WTC11 (cell line): ENCODE measurements around the gene DYNC1I1. TPM values are rescaled to one million over a fixed set of nuclear protein-coding genes. Genes with fewer than 3 reads are reported as not detected.

Experiments used
- ATAC-seq: fragments of 200-7000 bp; cut with Tn5 transposase; 2 replicates; pipeline ENCODE4 v1.10.0; 2021; ENCODE audit warnings: mild to moderate bottlenecking, moderate library complexity
- CTCF ChIA-PET: fragments of 300-600 bp; sonication (Branson Sonifier 250); formaldehyde crosslinking; loops from one replicate; lab custom pipeline; 2021; ENCODE audit warnings: antibody characterized with exemption; lab: Charles Lee
- POLR2A ChIA-PET: fragments of 350-600 bp; sonication (Branson Sonifier 250); formaldehyde crosslinking; loops from one replicate; lab custom pipeline; 2021; ENCODE audit warnings: antibody characterized with exemption; lab: Charles Lee
- DNase-seq: peaks from one replicate; pipeline ENCODE4 v3.0.0; 2021; ENCODE audit warnings: low spot score
- H3K27ac Mint-ChIP-seq: 2 replicates; pipeline ENCODE4 v1.8.0; 2021; ENCODE audit warnings: mixed read lengths
- H3K27me3 Mint-ChIP-seq: 2 replicates; pipeline ENCODE4 v1.8.0; 2021; ENCODE audit warnings: low read depth, mild to moderate bottlenecking, moderate library complexity, mixed read lengths
- H3K36me3 Mint-ChIP-seq: 2 replicates; pipeline ENCODE4 v1.8.0; 2021; ENCODE audit warnings: mixed read lengths
- H3K4me1 Mint-ChIP-seq: 2 replicates; pipeline ENCODE4 v1.8.0; 2022; ENCODE audit warnings: mixed read lengths
- H3K4me3 Mint-ChIP-seq: 2 replicates; pipeline ENCODE4 v1.8.0; 2021; ENCODE audit warnings: mild to moderate bottlenecking, moderate library complexity, mixed read lengths
- H3K9me3 Mint-ChIP-seq: 2 replicates; pipeline ENCODE4 v1.8.0; 2021; ENCODE audit warnings: mixed read lengths
- CBFB ChIP-seq: sonication (generic); formaldehyde crosslinking; IDR thresholded peaks from 2 replicates; pipeline ENCODE4 v1.8.1; 2022; ENCODE audit warnings: mild to moderate bottlenecking, low read depth, missing genetic modification reagents
- CREM ChIP-seq: sonication (generic); formaldehyde crosslinking; IDR thresholded peaks from 2 replicates; pipeline ENCODE4 v1.8.1; 2022; ENCODE audit warnings: mild to moderate bottlenecking, missing genetic modification reagents, moderate library complexity
- NFYB ChIP-seq: sonication (generic); formaldehyde crosslinking; conservative IDR thresholded peaks from 2 replicates; pipeline ENCODE4 v1.8.0; 2022; ENCODE audit warnings: low read depth, missing genetic modification reagents
- NR1H2 ChIP-seq: sonication (generic); formaldehyde crosslinking; IDR thresholded peaks from 2 replicates; pipeline ENCODE4 v1.9.0; 2021; ENCODE audit warnings: mild to moderate bottlenecking, moderate library complexity, missing genetic modification reagents
- RORB ChIP-seq: fragments of 250-450 bp; sonication (Bioruptor Pico); IDR thresholded peaks from 2 replicates; pipeline ENCODE4 v1.9.0; 2021; ENCODE audit warnings: mild to moderate bottlenecking
- SP1 ChIP-seq: sonication (generic); formaldehyde crosslinking; conservative IDR thresholded peaks from 2 replicates; pipeline ENCODE4 v1.8.1; 2022; ENCODE audit warnings: missing genetic modification reagents
- TCF7 ChIP-seq: sonication (generic); formaldehyde crosslinking; IDR thresholded peaks from 2 replicates; pipeline ENCODE4 v1.8.0; 2022; ENCODE audit warnings: mild to moderate bottlenecking, low read depth, missing genetic modification reagents, moderate library complexity
- TEAD1 ChIP-seq: sonication (generic); formaldehyde crosslinking; IDR thresholded peaks from 2 replicates; pipeline ENCODE4 v1.8.0; 2022; ENCODE audit warnings: mild to moderate bottlenecking, missing genetic modification reagents
- ZNF219 ChIP-seq: sonication (generic); formaldehyde crosslinking; IDR thresholded peaks from 2 replicates; pipeline ENCODE4 v1.8.0; 2023; ENCODE audit warnings: missing genetic modification reagents, mild to moderate bottlenecking, borderline replicate concordance
- ZNF396 ChIP-seq: fragments of 250-450 bp; sonication (Bioruptor Pico); IDR thresholded peaks from 2 replicates; pipeline ENCODE4 v1.8.0; 2021; ENCODE audit warnings: mild to moderate bottlenecking, moderate library complexity, borderline replicate concordance
- ZNF671 ChIP-seq: fragments of 250-450 bp; sonication (Bioruptor Pico); IDR thresholded peaks from 2 replicates; pipeline ENCODE4 v1.8.0; 2021; ENCODE audit warnings: mild to moderate bottlenecking
- total RNA-seq: library from RNA; stranded (reverse); gene quantifications from 3 replicates; pipeline ENCODE4 v1.2.3, GENCODE V29; 2021
- TF ChIP-seq, protein P1 (sequence below): sonication (generic); formaldehyde crosslinking; IDR thresholded peaks from 2 replicates; pipeline ENCODE4 v1.8.0; 2023; ENCODE audit warnings: mild to moderate bottlenecking, missing genetic modification reagents
- TF ChIP-seq, protein P2 (sequence below): fragments of 250-450 bp; sonication (Bioruptor Pico); IDR thresholded peaks from 2 replicates; pipeline ENCODE4 v2.1.2; 2022; ENCODE audit warnings: mild to moderate bottlenecking, moderate library complexity
- TF ChIP-seq, protein P3 (sequence below): sonication (generic); formaldehyde crosslinking; IDR thresholded peaks from 2 replicates; pipeline ENCODE4 v1.8.1; 2022; ENCODE audit warnings: low read depth, mild to moderate bottlenecking, moderate library complexity, missing genetic modification reagents, borderline replicate concordance
- TF ChIP-seq, protein P4 (sequence below): sonication (generic); formaldehyde crosslinking; conservative IDR thresholded peaks from 2 replicates; pipeline ENCODE4 v1.8.1; 2022; ENCODE audit warnings: mild to moderate bottlenecking, missing genetic modification reagents
- TF ChIP-seq, protein P5 (sequence below): sonication (generic); formaldehyde crosslinking; IDR thresholded peaks from 2 replicates; pipeline ENCODE4 v1.8.0; 2022; ENCODE audit warnings: mild to moderate bottlenecking, missing genetic modification reagents
- TF ChIP-seq, protein P6 (sequence below): sonication (generic); formaldehyde crosslinking; IDR thresholded peaks from 2 replicates; pipeline ENCODE4 v1.8.1; 2023; ENCODE audit warnings: mild to moderate bottlenecking, missing genetic modification reagents
- TF ChIP-seq, protein P7 (sequence below): sonication (generic); formaldehyde crosslinking; IDR thresholded peaks from 2 replicates; pipeline ENCODE4 v1.8.1; 2023; ENCODE audit warnings: mild to moderate bottlenecking, missing genetic modification reagents, borderline replicate concordance
- TF ChIP-seq, protein P8 (sequence below): sonication (generic); formaldehyde crosslinking; IDR thresholded peaks from 2 replicates; pipeline ENCODE4 v1.8.0; 2022; ENCODE audit warnings: mild to moderate bottlenecking, missing genetic modification reagents

Gene DYNC1I1
- total RNA-seq, 1 experiment from 2014 or later: 2.8 TPM

DNA sequence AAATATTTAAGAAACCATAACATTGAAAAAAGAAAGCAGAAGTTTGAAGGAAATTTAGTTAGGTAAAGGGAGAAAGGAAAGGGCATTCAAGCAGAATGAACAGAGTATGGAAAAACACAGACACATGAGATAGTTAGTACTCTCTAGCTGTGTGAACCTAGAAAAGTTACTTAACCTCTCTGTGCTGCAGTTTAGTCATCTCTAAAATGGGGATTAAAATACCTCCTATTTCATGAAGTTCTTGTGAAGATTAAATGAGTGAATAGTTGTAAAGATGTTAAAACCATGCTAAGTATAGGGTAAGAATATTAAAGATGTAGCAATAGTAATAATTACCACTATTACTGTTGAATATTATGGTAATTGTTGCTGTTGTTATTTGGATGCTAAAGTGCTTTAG, 279.9 kb downstream of the DYNC1I1 start (continued):
- TF ChIP-seq SP1 (no peak), TEAD1 (CRISPR knock-in tag) (no peak)

DNA sequence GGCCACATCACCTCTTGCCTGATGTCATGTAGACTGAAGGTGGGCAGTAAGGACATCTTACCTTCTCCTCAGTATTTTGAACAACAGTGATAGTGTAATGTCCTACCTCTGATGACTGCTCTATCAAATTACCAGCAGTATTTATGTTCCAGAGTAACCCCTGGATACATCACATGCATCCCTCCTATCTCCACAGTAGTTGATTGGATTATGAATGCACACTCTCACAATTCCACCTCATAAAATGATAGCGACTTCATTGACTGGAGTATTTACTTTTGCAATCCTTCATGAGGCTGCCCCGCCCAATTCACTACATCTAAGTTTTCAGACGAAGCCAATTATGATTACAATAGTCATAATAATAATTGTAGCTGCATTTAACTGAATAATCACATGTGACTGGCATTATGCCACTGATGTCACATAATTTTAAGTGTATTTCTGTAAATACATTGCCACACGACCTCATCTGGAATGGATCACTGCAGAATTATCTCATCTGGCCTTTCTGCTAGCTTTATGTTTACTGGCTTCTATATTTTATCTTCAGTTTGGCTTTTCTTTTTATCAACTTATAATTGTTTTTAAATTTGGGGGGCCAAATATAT, 280.6 kb downstream of the DYNC1I1 start:
- Mint-ChIP-seq H3K27me3 (no peaks in the 10 kb centered on the region), H3K36me3 (no peaks in the 10 kb centered on the region), H3K27ac (no peak overlapping the region)
- ChIA-PET CTCF (no interaction called here), POLR2A (no interaction called here)
- DNase-seq: no peak
- TF ChIP-seq, protein P1, sequence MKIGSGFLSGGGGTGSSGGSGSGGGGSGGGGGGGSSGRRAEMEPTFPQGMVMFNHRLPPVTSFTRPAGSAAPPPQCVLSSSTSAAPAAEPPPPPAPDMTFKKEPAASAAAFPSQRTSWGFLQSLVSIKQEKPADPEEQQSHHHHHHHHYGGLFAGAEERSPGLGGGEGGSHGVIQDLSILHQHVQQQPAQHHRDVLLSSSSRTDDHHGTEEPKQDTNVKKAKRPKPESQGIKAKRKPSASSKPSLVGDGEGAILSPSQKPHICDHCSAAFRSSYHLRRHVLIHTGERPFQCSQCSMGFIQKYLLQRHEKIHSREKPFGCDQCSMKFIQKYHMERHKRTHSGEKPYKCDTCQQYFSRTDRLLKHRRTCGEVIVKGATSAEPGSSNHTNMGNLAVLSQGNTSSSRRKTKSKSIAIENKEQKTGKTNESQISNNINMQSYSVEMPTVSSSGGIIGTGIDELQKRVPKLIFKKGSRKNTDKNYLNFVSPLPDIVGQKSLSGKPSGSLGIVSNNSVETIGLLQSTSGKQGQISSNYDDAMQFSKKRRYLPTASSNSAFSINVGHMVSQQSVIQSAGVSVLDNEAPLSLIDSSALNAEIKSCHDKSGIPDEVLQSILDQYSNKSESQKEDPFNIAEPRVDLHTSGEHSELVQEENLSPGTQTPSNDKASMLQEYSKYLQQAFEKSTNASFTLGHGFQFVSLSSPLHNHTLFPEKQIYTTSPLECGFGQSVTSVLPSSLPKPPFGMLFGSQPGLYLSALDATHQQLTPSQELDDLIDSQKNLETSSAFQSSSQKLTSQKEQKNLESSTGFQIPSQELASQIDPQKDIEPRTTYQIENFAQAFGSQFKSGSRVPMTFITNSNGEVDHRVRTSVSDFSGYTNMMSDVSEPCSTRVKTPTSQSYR (CRISPR knock-in tag): no peak
- TF ChIP-seq, all 79 proteins: peak for 0
- no peaks in the 10 kb centered on the region for H3K4me1 Mint-ChIP-seq
- ATAC-seq: no peak
- no peak overlapping the region for H3K4me3 Mint-ChIP-seq
- H3K9me3 Mint-ChIP-seq: no peaks in the 10 kb centered on the region

DNA sequence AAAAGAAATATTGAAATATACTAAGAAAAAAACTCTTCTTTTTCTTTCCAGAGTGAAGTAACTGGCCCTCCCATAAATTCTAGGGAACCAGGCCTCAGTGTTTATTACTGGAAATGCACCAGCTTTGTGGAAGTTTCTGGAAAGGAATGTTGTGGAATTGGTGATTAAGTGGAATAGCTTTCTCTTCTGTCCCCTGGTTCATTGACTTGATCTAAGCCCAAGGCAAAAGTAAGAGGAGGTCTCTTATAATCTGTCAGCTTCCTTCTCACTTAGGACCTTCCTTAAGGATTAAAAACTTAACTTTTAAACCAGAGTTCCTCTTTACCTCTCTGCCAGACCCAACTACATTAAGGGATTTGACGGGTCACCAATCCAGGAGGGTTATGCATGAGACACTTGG, 283.4 kb downstream of the DYNC1I1 start:
- H3K9me3 Mint-ChIP-seq: no peaks in the 10 kb centered on the region
- DNase-seq: no peak
- no peak for ATAC-seq
- no peak overlapping the region for H3K27ac Mint-ChIP-seq
- ChIA-PET POLR2A (no interaction called here), CTCF (no interaction called here)
- peaks cover 2% of the 10 kb centered on the region for H3K4me1 Mint-ChIP-seq
- no peaks in the 10 kb centered on the region for H3K36me3 Mint-ChIP-seq
- no peaks in the 10 kb centered on the region for H3K27me3 Mint-ChIP-seq
- H3K4me3 Mint-ChIP-seq: no peak overlapping the region
- TF ChIP-seq CBFB (CRISPR knock-in tag): no peak
- TF ChIP-seq, protein P2, sequence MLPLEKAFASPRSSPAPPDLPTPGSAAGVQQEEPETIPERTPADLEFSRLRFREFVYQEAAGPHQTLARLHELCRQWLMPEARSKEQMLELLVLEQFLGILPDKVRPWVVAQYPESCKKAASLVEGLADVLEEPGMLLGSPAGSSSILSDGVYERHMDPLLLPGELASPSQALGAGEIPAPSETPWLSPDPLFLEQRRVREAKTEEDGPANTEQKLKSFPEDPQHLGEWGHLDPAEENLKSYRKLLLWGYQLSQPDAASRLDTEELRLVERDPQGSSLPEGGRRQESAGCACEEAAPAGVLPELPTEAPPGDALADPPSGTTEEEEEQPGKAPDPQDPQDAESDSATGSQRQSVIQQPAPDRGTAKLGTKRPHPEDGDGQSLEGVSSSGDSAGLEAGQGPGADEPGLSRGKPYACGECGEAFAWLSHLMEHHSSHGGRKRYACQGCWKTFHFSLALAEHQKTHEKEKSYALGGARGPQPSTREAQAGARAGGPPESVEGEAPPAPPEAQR (CRISPR knock-in tag): no peak
- TF ChIP-seq, protein P3, sequence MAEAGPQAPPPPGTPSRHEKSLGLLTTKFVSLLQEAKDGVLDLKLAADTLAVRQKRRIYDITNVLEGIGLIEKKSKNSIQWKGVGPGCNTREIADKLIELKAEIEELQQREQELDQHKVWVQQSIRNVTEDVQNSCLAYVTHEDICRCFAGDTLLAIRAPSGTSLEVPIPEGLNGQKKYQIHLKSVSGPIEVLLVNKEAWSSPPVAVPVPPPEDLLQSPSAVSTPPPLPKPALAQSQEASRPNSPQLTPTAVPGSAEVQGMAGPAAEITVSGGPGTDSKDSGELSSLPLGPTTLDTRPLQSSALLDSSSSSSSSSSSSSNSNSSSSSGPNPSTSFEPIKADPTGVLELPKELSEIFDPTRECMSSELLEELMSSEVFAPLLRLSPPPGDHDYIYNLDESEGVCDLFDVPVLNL (CRISPR knock-in tag): no peak
- no peak for TF ChIP-seq ZNF396 (CRISPR knock-in tag)
- no peak for TF ChIP-seq CREM (CRISPR knock-in tag)
- TF ChIP-seq ZNF219 (CRISPR knock-in tag): no peak
- TF ChIP-seq, protein P4, sequence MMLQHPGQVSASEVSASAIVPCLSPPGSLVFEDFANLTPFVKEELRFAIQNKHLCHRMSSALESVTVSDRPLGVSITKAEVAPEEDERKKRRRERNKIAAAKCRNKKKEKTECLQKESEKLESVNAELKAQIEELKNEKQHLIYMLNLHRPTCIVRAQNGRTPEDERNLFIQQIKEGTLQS: no peak
- TF ChIP-seq, protein P5, sequence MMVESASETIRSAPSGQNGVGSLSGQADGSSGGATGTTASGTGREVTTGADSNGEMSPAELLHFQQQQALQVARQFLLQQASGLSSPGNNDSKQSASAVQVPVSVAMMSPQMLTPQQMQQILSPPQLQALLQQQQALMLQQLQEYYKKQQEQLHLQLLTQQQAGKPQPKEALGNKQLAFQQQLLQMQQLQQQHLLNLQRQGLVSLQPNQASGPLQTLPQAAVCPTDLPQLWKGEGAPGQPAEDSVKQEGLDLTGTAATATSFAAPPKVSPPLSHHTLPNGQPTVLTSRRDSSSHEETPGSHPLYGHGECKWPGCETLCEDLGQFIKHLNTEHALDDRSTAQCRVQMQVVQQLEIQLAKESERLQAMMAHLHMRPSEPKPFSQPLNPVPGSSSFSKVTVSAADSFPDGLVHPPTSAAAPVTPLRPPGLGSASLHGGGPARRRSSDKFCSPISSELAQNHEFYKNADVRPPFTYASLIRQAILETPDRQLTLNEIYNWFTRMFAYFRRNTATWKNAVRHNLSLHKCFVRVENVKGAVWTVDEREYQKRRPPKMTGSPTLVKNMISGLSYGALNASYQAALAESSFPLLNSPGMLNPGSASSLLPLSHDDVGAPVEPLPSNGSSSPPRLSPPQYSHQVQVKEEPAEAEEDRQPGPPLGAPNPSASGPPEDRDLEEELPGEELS: no peak
- no peak for TF ChIP-seq ZNF671 (CRISPR knock-in tag)
- no peak for TF ChIP-seq NFYB
- no peak for TF ChIP-seq NR1H2 (CRISPR knock-in tag)
- TF ChIP-seq, protein P6, sequence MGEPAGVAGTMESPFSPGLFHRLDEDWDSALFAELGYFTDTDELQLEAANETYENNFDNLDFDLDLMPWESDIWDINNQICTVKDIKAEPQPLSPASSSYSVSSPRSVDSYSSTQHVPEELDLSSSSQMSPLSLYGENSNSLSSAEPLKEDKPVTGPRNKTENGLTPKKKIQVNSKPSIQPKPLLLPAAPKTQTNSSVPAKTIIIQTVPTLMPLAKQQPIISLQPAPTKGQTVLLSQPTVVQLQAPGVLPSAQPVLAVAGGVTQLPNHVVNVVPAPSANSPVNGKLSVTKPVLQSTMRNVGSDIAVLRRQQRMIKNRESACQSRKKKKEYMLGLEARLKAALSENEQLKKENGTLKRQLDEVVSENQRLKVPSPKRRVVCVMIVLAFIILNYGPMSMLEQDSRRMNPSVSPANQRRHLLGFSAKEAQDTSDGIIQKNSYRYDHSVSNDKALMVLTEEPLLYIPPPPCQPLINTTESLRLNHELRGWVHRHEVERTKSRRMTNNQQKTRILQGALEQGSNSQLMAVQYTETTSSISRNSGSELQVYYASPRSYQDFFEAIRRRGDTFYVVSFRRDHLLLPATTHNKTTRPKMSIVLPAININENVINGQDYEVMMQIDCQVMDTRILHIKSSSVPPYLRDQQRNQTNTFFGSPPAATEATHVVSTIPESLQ: no peak
- no peak for TF ChIP-seq RORB (CRISPR knock-in tag)
- TF ChIP-seq, protein P7, sequence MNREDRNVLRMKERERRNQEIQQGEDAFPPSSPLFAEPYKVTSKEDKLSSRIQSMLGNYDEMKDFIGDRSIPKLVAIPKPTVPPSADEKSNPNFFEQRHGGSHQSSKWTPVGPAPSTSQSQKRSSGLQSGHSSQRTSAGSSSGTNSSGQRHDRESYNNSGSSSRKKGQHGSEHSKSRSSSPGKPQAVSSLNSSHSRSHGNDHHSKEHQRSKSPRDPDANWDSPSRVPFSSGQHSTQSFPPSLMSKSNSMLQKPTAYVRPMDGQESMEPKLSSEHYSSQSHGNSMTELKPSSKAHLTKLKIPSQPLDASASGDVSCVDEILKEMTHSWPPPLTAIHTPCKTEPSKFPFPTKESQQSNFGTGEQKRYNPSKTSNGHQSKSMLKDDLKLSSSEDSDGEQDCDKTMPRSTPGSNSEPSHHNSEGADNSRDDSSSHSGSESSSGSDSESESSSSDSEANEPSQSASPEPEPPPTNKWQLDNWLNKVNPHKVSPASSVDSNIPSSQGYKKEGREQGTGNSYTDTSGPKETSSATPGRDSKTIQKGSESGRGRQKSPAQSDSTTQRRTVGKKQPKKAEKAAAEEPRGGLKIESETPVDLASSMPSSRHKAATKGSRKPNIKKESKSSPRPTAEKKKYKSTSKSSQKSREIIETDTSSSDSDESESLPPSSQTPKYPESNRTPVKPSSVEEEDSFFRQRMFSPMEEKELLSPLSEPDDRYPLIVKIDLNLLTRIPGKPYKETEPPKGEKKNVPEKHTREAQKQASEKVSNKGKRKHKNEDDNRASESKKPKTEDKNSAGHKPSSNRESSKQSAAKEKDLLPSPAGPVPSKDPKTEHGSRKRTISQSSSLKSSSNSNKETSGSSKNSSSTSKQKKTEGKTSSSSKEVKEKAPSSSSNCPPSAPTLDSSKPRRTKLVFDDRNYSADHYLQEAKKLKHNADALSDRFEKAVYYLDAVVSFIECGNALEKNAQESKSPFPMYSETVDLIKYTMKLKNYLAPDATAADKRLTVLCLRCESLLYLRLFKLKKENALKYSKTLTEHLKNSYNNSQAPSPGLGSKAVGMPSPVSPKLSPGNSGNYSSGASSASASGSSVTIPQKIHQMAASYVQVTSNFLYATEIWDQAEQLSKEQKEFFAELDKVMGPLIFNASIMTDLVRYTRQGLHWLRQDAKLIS (CRISPR knock-in tag): no peak
- no peak for TF ChIP-seq TCF7 (CRISPR knock-in tag)
- TF ChIP-seq, protein P8, sequence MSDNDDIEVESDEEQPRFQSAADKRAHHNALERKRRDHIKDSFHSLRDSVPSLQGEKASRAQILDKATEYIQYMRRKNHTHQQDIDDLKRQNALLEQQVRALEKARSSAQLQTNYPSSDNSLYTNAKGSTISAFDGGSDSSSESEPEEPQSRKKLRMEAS: no peak
